HG02623 (cell line): ENCODE measurements around the gene TOMM20.

Experiments
- ATAC-seq: cut with Tn5 transposase; IDR thresholded peaks from one replicate; pipeline ENCODE4 v1.9.1; 2021; ENCODE audit warnings: moderate library complexity; ENCODE audit not compliant: unreplicated experiment

The TOMM20 gene

DNA sequence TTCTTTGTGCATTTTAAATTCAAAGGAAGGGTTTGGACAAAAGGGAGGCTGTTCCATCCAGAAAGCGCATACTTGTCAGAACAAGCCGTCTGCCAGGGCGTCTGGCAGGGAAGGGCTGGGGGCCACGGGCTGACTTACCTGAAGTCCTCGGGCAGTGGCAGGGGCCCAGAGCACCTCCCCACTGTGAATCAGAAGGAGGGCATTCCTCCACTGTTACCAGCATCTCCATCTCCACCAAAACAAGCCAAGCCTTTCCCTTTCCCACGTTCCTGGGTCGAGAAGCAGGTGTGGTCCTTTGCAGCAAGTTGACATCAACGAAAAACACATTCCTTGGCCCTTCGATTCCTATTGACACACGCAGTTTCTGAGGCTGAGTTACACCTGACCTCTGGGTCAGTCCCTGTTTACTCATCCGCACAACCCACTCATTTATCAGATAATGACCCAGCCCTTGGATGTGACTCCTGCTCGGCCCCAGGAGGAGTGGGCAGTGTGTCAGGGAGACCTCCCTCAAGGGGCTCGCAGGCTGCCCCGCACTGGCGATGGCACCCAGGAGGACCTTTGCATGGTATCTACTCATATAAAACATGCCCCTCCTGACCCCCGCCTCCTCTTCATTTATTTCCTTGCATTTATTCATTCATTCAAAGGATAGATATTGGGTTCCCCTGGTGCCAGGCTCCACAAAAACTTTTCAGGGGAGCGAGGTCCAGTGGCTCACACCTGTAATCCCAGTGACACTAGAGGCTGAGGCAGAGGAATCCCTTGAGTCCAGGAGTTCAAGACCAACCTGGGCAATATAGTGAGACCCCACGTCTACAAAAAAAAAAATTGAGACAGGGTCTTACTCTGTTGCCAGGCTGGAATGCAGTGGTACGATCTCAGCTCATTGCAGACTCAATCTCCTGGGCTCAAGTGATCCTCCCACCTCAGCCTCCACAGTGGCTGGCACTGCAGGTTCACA is 60.2 kb downstream of the TOMM20 start:
- ATAC-seq: no peak

DNA sequence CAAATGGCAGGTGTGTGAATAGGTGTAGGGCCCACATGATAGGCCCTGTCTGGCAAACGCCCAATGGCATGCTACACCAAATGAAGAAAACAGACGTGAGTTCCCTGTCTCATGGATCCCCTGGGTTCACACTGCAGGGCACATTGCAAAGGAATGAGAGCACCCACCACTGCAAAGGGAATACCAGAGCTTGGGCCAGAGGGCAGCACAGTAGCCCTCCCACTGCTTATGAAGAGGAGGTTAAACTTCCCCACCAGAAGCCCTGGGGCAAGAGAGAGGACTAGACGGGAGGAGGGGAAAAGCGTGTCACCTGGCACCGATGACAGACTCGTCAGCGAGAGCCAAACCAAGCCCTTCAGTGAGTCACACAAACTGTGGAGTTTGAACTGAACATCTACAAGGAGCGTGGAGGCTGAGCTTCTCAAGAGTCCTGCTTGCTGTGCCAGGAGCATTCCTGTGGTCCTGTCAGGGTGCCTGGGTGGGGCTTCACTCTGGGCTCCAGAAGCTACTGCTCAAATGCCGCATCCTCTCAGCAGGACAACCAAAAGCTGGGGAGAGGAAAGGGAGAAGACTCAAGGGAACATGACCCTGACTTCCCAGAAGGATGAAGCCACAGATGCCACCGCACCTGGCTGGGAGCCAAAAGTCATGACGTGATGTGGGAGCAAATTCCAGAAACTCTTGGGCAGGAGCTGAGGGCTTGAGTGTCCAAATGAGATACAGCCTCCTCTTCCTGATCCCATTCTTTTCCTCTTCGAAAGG is 61.1 kb downstream of the TOMM20 start:
- no peak for ATAC-seq

DNA sequence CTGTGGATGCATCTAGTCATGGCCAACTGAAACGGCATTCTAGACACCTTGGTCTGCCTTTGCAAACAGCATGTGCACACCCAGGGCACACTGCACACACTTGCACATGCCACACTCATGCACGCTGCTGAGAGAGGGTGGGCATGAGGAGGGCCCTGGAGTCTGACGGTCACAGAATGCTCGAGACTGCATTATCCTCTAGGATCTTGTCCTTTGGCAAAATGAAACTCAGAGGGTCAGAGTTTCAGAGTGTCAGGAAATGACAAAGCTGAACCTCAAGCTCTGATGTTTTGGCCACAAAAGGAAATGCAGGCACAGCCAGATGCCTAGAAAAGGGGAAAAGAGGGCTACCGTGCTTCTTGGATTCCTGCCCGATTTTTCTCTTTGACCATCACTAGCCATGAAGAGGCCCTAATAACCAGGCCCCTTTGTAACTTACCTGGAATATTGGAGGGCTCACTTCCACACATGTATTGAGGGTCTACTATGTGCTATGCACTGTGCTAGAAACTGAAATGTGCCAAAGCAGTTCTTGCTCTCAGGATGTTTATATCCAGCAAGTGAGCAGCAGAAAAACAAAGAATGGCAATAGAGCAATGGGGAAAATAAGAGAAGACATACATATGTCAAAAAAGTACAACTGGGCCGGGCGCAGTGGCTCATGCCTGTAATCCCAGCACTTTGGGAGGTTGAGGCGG is 65.4 kb downstream of the TOMM20 start:
- ATAC-seq: no peak

DNA sequence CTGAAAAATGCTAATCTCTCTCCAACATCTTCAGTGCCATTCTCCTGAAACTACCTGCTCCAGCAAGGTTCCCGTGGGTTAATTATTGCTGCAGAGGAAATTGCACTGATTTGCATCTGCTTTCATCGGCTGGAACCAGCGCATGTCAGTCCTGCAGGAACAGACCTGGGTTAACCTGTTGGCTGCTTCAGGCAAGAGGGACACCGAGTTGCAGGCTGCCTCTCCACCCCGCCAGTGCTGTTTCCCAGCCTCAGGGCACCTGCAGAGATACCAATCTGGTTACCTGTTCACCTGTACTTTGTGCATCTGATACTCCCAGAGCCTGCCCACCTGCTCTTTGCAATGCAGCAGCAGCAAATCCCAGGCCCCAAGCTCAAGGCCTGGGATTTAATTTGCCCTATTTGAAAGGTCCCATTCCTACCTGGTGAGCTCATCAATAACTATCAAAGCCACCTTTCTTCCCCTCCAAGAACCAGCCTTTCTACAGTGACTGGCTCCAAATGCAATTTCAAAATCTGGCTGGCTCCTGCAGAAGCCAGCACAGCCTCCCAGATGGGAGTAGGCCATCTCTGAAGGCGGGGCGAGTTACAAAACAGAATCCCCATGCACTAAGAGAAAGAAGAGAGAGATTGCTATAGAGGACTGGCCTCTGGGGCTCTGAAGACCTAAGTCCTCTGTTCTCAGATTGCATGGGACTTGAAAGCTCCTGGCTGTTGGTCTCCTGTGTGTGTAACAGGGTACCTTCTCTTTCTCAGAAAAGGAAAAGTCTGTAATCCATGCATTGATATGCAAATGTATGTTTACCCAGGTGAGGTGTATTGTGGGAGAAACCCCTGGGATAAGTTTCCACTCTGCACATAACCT is 67.8 kb downstream of the TOMM20 start:
- ATAC-seq: no peak
